ENCODE measurements around the gene FAM184A. TPM values are rescaled to one million over a fixed set of nuclear protein-coding genes. Genes with fewer than 3 reads are reported as not detected.

FAM184A gene
- total and polyA plus RNA-seq, 2 donors (not counting 3 experiments of a cell fraction or from before 2014, with no cell fraction given), result 0.04 to 0.84 TPM

DNA sequence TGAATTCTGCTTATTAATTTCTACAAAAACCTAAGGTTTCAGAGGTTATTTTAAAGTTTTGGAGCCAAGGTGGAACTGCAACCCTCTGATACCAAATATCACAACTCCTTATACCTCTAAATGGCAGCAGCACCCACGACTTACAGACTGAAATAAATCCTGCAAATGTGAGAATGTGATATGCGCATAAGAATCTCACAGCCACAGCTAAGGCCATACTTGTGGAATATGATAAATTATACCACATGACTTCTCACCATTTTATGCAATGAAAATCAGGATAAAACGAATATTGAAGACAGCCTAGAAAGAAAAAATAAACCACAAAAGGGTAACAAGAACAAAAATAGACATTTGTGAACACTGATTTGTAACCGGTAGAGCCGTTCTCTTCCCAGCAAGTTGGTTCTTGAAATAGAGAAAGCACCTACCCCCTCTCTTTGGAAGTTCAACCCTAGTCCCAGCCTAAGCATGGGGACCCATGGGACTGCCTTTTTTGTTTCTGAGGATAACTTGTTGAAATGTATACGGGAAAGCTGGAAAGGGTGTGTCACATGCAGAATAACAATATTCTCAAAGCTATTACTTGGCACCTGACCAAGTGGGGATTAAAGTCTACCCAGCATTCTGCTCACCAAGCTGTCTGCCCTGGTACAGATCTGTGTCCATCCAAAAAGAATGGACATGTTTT is 96.4 kb downstream of the FAM184A start:
- H3K9me1 ChIP-seq (replicated peaks; ENCODE audit: control insufficient read depth, extremely low read depth, insufficient read depth, low read length), result no peaks in the 10 kb centered on the region
- BruUV-seq (replicated peaks), result no TSS peak
- H2AFZ ChIP-seq (ENCODE audit: low read depth, low read length), result no peak overlapping the region
- FAIRE-seq (no peak), DNase-seq (ENCODE audit: low read depth, low spot score) (no peak)
- no peak overlapping the region for H3K9ac ChIP-seq (replicated peaks; ENCODE audit: extremely low read depth, insufficient read depth, low read length)
- H3K4me3 ChIP-seq (replicated peaks in 1 of 3; ENCODE audit: insufficient read depth in 1 of 3, low read depth in 1 of 3, low read length in 3 of 3), result no peak overlapping the region
- dilution Hi-C loops (cut with MboI; ENCODE audit: extremely low pct_ligation_motif_present, low sequenced_read_pairs) (no loop called here), intact Hi-C loops (cut with micrococcal nuclease) (no loop called here)
- H3K36me3 ChIP-seq (ENCODE audit: control insufficient read depth in 2 of 2, extremely low read depth in 1 of 2, insufficient read depth in 2 of 2, low read length in 2 of 2), result no peaks in the 10 kb centered on the region
- no peak overlapping the region for H3K27ac ChIP-seq (ENCODE audit: insufficient read depth, low read depth, low read length)
- no peaks in the 10 kb centered on the region for H3K9me3 ChIP-seq (replicated peaks; ENCODE audit: control insufficient read depth, insufficient read depth, low read length)
- H3K4me2 ChIP-seq (ENCODE audit: insufficient read depth, low read length), result no peak overlapping the region
- no peaks in the 10 kb centered on the region for H3K4me1 ChIP-seq (ENCODE audit: control insufficient read depth, extremely low read depth, insufficient read depth, low read length)
- CTCF ChIA-PET, result interaction anchor here (1.2 kb wide), 1 partner anchor 12 kb away, joined by 3 read pairs; no protein-coding TSS in a partner anchor
- TF ChIP-seq, protein P1, sequence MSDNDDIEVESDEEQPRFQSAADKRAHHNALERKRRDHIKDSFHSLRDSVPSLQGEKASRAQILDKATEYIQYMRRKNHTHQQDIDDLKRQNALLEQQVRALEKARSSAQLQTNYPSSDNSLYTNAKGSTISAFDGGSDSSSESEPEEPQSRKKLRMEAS (IDR thresholded peaks at IDR 0.05; ENCODE audit: insufficient read depth, insufficient read length), result no peak
- no peak for TF ChIP-seq EZH2 (IDR thresholded peaks at IDR 0.05; ENCODE audit: borderline replicate concordance, low read depth, low read length, severe bottlenecking)
- no peak for TF ChIP-seq FOS (IDR thresholded peaks at IDR 0.05; ENCODE audit: borderline replicate concordance, insufficient read depth, low read length)
- TF ChIP-seq POLR2AphosphoS5 (IDR thresholded peaks at IDR 0.05; ENCODE audit: insufficient read depth, low read depth, low read length), result no peak
- TF ChIP-seq JUN (IDR thresholded peaks at IDR 0.05; ENCODE audit: borderline replicate concordance, insufficient read depth, insufficient read length, low read depth), result no peak
- no peak for TF ChIP-seq GATA2 (IDR thresholded peaks at IDR 0.05; ENCODE audit: insufficient read depth, insufficient read length, low read depth, low read length)
- TF ChIP-seq MYC (IDR thresholded peaks at IDR 0.05; ENCODE audit: low read depth, low read length), result no peak
- TF ChIP-seq, protein P2, sequence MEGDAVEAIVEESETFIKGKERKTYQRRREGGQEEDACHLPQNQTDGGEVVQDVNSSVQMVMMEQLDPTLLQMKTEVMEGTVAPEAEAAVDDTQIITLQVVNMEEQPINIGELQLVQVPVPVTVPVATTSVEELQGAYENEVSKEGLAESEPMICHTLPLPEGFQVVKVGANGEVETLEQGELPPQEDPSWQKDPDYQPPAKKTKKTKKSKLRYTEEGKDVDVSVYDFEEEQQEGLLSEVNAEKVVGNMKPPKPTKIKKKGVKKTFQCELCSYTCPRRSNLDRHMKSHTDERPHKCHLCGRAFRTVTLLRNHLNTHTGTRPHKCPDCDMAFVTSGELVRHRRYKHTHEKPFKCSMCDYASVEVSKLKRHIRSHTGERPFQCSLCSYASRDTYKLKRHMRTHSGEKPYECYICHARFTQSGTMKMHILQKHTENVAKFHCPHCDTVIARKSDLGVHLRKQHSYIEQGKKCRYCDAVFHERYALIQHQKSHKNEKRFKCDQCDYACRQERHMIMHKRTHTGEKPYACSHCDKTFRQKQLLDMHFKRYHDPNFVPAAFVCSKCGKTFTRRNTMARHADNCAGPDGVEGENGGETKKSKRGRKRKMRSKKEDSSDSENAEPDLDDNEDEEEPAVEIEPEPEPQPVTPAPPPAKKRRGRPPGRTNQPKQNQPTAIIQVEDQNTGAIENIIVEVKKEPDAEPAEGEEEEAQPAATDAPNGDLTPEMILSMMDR (IDR thresholded peaks at IDR 0.05; ENCODE audit: extremely low read depth in 1 of 2, insufficient read depth in 1 of 2, low read depth in 1 of 2, low read length in 2 of 2), result no peak
- no peak for TF ChIP-seq POLR2A (IDR thresholded peaks at IDR 0.05; ENCODE audit: low read depth, low read length)
- H4K20me1 ChIP-seq (replicated peaks; ENCODE audit: control insufficient read depth, extremely low read depth, insufficient read depth, low read length), result no peaks in the 10 kb centered on the region
- POLR2A ChIA-PET, result no interaction called here
- H3K79me2 ChIP-seq (ENCODE audit: control insufficient read depth, insufficient read depth, low read length), result no peaks in the 10 kb centered on the region
- H3K27me3 ChIP-seq (ENCODE audit: control insufficient read depth in 2 of 2, insufficient read depth in 2 of 2, low read length in 2 of 2), result no peaks in the 10 kb centered on the region

All from endothelial cell of umbilical vein (primary cell).